GM10847 (cell line): ENCODE results near the gene KCNK2.

Experiments used
- POLR2A ChIP-seq: IDR thresholded peaks from 2 replicates; pipeline ENCODE4 v1.6.1; 2011; ENCODE audit not compliant: insufficient read length; ENCODE audit errors: extremely low read depth

KCNK2 gene

DNA sequence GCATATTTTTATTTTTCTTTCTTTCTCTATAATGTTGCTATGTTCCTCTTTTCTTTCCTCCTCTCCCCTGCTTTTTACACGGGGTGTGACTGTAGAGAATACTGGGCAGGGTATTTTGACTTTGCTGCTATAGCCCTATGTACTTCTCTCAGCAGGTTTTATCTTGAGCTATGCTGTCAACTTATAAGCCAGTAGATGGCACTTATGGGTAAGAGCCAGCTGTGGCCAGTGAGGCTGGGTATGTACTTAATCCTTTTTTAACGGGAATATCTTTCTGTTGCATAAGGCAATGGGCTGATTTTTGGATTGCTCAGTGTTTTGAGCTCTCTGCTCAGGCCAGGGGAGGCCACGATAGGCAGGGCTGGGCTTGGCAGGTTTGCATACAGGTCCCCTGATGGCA is 99.0 kb downstream of the KCNK2 start:
- TF ChIP-seq POLR2A: no peak

DNA sequence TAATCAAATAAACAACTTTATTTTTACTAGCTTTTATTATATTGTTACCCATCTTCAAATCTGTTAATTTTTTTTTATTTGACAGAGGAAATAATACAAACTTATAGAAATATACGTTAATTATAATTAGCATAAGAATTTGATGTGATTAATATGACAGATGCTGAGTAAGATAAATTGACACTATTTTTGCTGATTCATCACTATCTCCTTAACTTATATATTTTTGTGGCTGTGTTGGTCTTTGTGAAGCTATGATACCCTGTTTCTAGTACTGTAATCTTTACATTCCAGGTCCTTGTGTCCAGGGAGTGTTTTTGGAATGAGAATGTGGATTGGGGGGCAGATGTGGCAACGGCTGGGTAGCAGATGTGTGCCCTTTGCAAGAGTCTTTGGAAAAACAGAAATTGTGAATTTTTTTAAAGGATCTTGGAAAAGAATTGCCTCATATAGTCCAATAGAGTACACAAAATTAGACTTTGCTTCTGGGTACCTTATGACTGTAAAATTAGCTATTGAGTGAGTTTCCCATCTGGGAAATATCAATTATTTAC is 102.6 kb downstream of the KCNK2 start:
- no peak for TF ChIP-seq POLR2A

DNA sequence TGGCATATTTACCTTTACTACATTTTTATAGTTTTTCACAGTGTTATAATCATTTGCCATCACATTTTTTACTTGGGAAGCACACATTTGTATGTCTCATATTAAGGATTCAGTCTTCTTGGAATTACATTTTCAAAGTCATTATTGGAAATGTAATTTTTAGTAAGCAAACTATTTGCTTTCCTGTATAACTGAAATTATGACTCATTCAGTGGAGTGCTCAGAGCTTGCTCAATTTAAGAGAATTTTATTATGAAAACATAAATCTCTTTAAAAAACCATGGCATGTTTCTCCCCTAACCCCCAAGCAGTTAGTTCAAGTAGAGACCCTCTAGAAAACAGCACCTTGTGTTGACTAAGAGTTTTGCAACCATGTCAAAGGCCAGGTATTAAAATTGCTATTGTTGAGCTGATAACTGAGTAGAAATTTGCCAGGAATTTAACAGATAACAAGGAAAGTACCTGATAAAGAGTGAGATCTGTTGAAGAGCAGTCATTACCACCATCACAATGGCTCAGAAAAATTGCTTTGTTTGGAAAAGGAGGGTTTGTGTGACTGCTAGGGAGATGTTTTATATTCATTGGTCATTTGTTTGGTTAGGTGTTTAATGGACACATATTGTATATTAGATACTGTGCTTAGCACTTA is 105.9 kb downstream of the KCNK2 start:
- TF ChIP-seq POLR2A: no peak

DNA sequence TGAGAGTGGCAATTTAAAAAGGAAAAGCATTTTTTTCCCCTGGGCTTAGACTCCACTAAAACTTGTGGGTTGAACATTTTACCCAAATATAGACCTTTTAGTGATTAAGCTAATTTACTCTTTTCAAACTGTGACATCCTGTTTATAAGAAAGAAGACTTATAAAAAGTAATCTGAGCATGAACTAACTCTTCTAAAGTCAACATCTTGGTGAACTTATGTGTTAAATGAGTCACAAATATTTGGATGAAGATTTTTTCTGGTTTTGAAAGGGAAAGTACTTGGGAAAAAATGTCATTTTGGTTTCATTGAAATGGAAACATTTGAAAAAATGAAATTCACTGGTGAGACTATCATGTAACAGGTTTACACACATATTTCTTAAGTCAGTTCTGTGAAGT is 109.8 kb downstream of the KCNK2 start:
- no peak for TF ChIP-seq POLR2A

DNA sequence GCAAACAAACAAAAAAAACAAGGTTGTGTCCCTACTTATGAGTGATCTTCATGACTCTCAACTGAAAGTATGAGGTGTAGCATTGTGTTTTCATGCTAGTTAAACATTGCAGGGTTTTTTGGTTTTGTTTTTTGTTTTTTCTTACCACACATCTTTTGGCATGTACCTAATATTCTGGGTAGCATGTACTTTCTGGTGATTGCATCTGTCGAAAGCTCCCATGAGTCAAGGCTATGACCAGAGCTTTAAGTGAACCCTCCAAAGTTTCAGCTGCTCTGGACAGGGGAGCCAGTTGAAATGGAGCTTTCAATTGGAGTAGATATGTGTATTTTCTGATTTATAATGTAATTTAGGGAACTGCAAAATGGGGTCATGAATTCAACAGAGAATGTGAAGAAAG is 115.5 kb downstream of the KCNK2 start:
- TF ChIP-seq POLR2A: no peak

DNA sequence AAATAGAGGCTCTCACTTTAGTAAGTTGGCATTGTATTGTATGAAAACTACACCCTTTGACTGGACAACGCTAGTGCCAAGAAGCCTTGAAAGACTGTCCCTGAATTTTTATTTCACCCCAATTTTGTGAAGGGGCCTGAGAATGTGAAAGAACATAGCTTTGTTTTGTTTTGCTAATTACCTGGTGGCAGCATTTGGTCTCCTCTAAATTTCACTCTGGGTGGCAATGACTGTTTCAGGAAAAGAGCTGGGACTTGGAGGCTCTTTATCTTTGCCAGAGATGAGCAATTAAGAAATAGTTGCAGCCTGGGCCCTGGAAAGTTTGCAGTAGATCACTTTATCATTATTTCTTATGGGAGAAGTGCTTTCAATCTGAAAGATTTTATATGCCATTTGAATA is 117.6 kb downstream of the KCNK2 start:
- TF ChIP-seq POLR2A: no peak

DNA sequence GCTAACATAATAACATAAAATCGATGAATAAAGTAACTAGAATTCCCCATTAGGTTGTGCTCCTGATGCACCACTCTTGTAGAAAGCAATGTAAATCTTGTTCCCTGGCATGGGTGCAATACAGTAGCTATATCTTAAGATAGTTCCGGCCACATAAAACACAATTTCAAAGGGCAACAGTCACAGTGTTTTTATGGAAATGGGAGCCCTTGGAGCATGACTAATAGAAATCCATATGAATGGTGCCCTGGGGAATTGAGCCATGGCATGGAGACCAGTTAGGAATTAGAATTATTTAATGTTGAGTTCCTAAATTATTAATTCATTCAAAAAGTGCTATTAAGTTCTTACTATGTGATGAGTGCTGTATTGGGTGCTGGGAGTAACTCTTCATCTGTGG is 118.7 kb downstream of the KCNK2 start:
- TF ChIP-seq POLR2A: no peak

DNA sequence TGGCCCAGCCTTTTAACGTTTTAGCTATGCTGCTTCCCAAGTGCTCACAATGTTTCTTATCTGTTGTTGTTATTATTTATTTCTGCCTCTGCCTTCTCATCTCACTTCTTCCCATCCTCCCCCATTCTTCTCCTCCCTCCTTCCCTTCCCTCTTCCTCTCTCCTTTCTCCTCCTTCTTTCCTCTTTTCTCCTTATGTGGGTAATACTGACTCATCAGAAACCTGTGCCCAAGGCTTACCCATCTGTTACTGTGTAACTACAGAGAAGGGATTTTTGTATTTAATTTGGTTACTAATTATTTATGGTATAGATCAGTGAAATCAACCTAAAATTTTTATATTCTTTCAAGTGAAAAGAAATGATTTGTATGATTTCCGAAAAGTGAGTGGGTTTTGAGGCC is 120.3 kb downstream of the KCNK2 start:
- TF ChIP-seq POLR2A: no peak

DNA sequence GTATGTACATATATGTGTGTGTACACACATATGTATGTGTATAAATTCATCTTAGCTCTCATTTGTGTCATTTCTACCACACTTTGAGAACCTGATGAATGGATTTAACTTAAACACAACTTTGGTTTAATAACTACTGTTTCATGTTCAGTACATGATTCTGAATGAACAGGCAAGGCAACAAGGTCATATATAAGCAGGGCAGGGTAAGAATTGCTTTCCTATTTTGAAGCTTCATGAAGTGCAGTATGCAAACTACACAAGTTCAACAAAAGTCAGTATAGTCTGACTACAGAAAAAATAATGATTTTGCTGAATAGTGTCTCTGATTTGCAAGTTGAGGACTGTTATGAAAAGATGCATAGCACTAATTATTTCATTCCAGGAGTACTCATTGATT is 127.6 kb downstream of the KCNK2 start:
- TF ChIP-seq POLR2A: no peak

DNA sequence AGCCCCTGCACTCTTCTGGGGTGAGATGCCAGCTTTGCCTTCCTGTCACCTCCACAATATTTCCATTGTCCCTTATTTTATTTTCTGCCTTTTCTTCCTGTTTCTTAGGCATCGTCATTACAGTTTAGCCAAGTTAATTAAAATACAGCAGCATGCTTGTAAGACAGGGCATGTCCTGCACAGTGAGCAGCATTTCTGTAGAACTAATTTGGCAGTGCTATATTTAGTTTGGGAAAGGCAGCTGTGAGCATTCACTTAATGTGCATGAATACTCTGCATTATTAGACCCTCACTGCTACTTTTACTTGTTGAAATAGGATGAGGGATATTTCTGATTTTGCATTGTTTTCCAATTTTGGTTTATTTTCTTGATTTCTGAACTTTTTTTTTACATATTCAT is 133.3 kb downstream of the KCNK2 start:
- no peak for TF ChIP-seq POLR2A

DNA sequence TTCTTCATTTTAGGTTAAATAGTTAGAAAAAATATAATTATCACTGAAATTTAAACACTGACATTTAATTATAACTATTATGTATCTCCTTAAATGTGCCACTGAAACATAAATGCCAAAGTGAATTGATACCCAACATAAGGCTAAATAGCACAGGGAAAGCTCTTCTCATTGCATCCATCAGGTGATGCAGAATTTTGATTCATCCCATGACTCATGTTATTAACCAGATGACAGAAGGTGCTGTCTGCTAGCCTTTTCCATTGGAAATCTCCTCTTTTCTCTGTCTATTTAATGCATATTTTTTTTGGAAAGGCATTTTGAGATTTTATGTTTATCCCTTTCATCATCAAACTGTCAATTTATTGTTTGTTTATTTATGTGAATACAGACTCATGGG is 136.8 kb downstream of the KCNK2 start:
- no peak for TF ChIP-seq POLR2A

DNA sequence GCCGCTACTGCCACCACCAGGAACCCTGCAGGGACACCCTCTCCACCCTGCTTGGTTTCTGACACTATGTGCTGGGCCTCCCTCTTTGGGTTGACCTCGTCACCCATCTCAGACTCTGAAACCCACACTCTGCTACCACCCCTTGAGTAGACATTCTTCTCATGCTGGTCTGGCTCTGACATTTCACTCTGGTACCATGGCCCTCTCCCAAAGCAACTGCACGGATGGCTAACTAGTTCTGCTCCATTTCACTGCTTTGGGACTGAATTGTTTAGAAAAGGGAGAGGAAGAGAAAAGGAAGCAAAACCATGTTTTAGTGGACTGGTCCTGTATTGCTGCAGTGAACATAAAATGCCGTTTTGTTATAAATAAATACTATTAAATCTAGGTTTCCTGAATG is 137.8 kb downstream of the KCNK2 start:
- no peak for TF ChIP-seq POLR2A

DNA sequence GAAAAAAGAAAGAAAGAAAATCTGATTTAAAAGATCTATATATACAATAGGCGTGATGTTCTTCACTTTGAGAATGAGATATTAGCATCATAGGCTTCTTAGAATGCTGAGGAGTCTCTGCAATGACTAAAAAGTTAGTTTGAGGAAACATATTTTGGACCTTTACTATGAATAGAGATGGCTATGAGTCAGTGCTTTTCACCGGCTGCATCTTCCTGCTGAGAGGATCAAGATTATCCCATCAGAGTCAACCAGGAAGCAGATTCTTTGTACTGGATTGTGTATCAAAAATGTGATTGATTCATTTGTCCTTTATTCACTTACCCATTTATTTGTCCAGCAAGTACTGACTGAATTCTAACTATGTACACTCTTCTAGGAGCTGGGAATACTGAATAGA is 144.2 kb downstream of the KCNK2 start:
- no peak for TF ChIP-seq POLR2A

DNA sequence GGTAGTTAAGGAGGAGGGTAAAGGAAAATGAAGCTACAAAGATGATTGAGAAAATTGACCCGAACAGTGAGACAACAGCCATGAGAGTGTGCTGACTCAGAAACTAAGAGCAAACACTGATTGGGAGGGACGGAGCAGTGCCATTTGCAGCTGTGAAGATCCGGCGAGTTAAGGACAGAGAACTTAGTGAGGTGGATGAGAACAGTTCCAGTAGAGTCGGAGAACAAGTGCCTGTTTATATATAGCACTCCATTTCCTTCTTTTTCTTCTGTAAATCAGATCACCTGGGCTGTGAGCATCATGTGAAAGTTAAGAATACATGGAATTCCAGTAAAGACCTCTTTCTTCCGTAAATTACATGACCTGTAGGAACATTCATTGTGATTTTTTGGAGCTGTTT is 145.7 kb downstream of the KCNK2 start:
- no peak for TF ChIP-seq POLR2A

DNA sequence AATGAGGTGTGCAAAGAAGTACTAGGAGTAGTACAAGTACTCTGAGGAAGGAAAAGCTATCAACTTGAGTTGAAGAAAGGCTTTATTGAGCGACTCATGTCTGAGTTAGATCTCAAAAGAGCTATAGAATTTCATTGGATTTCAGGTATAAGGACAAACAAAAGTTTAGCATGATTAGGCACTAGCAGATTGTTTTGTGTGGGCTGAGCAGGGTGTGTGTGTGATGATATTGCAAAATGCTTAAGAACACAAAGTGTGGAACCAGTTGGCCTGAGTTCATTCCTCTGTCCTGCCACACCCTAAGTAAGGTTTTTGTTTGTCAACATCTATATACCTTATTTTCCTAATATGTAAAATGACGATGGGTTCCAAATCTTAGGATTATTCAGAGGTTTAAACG is 158.9 kb downstream of the KCNK2 start:
- no peak for TF ChIP-seq POLR2A

DNA sequence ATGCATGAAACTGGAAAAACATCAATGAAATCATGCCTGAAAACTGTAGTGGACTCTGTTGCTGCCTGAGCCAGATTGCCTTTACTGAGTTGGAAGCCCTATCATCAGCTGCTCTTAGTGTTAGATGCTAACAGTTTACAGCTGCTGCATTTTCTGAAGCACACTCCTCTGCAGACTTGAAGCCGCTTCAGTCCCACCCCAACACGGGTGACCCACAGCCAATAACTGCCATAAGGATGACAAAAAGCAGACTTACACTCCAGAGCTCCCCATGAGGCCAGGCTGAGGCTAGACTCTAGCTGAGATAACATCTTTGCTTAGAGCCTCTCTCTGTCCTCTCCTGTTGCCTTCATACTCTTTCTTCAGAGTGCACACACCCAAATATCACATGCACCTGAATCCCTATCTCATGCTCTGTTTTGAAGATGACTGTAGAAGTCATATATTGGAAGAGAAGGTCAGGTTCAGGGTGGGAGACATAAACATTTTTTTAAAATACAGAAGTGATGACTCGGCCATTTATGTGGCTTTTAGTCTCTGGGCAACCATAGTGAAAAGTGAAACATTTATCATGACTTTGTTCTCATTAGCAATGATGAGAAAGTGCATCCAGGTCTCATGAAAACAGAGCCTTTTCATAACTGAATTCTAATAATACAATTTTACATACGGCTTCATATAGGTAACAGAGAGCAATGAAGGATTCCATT is 161.0 kb downstream of the KCNK2 start:
- TF ChIP-seq POLR2A: no peak

DNA sequence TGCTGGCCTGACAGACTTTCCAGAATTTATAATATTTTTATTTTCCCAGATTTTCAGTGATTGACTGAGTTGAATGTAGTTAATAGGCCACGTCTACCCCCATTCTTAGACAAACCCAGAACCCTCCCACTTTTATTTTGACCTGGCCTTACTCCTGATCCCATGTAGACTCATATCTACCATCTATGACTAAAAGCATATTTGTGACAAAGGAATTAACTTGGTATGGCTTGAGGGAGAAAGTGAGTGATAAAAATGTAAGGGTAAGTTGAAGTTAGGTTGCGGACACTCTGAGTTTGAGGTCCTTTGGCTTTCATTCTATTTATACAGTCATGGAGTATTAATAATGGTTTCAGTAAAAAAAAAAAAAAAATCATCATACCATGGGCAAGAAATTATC is 168.4 kb downstream of the KCNK2 start:
- TF ChIP-seq POLR2A: no peak
